HEK293 (cell line): ENCODE results near the gene DGKB.

Experiments
- CTCF ChIP-seq: fragments of 450-650 bp; formaldehyde crosslinking; IDR thresholded peaks from 2 replicates; pipeline ENCODE4 v1.5.1; 2016; ENCODE audit warnings: missing biosample characterization, missing genetic modification characterization
- KLF7 ChIP-seq: fragments of 450-650 bp; formaldehyde crosslinking; IDR thresholded peaks from 2 replicates; pipeline ENCODE4 v1.5.1; 2016; ENCODE audit warnings: missing biosample characterization, missing genetic modification characterization, borderline replicate concordance
- KLF9 ChIP-seq: fragments of 450-650 bp; formaldehyde crosslinking; IDR thresholded peaks from 2 replicates; pipeline ENCODE4 v1.5.1; 2016; ENCODE audit warnings: missing biosample characterization, missing genetic modification characterization, low read depth
- MYNN ChIP-seq: fragments of 450-650 bp; formaldehyde crosslinking; IDR thresholded peaks from 2 replicates; pipeline ENCODE4 v1.5.1; 2016; ENCODE audit warnings: missing biosample characterization, missing genetic modification characterization, borderline replicate concordance
- PBX3 ChIP-seq: sonication (generic); formaldehyde crosslinking; IDR thresholded peaks from 2 replicates; pipeline ENCODE4 v1.8.1; 2022; ENCODE audit warnings: mild to moderate bottlenecking, moderate library complexity, missing genetic modification reagents
- SCRT1 ChIP-seq: fragments of 450-650 bp; formaldehyde crosslinking; IDR thresholded peaks from 2 replicates; pipeline ENCODE4 v1.5.1; 2016; ENCODE audit warnings: missing biosample characterization, missing genetic modification characterization, borderline replicate concordance
- YY1 ChIP-seq: fragments of 450-650 bp; formaldehyde crosslinking; IDR thresholded peaks from 2 replicates; pipeline ENCODE4 v1.5.1; 2018; ENCODE audit warnings: missing biosample characterization, missing genetic modification characterization
- ZBTB1 ChIP-seq: fragments of 450-650 bp; formaldehyde crosslinking; IDR thresholded peaks from 2 replicates; pipeline ENCODE4 v1.5.1; 2016; ENCODE audit warnings: missing biosample characterization, missing genetic modification characterization
- ZNF239 ChIP-seq: fragments of 450-650 bp; formaldehyde crosslinking; IDR thresholded peaks from 2 replicates; pipeline ENCODE4 v1.5.1; 2016; ENCODE audit warnings: missing biosample characterization, missing genetic modification characterization
- ZNF274 ChIP-seq, 2 experiments: fragments of 200-500 bp in 1 of 2; fragments of 450-650 bp in 1 of 2; sonication (Bioruptor generic) in 1 of 2; formaldehyde crosslinking in 1 of 2; IDR thresholded peaks; 2 replicates each; pipeline versions ENCODE4 v1.5.1 to v1.6.1; 2014 to 2016; ENCODE audit warnings: borderline replicate concordance in 1 of 2, inconsistent platforms in 1 of 2, low read length in 1 of 2, missing biosample characterization in 1 of 2, missing genetic modification characterization in 1 of 2
- ZNF580 ChIP-seq: fragments of 450-650 bp; formaldehyde crosslinking; IDR thresholded peaks from 2 replicates; pipeline ENCODE4 v1.5.1; 2016; ENCODE audit warnings: missing biosample characterization, missing genetic modification characterization
- ZNF692 ChIP-seq: fragments of 450-650 bp; formaldehyde crosslinking; IDR thresholded peaks from 2 replicates; pipeline ENCODE4 v1.5.1; 2016; ENCODE audit warnings: missing biosample characterization, missing genetic modification characterization
- ZNF777 ChIP-seq: fragments of 450-650 bp; formaldehyde crosslinking; IDR thresholded peaks from 2 replicates; pipeline ENCODE4 v1.5.1; 2017; ENCODE audit warnings: missing biosample characterization, missing genetic modification characterization, borderline replicate concordance

- TF ChIP-seq CTCF (tag by site-specific recombination): no peak
- no peak for TF ChIP-seq ZNF580 (tag by site-specific recombination)
- no peak for TF ChIP-seq PBX3 (CRISPR knock-in tag)
- no peak for TF ChIP-seq SCRT1 (tag by site-specific recombination)
- no peak for TF ChIP-seq ZNF239 (tag by site-specific recombination)
- TF ChIP-seq ZNF777 (tag by site-specific recombination): no peak
- TF ChIP-seq ZNF274 (IDR thresholded peaks at IDR 0.05; ENCODE audit: low read length): no peak
- no peak for TF ChIP-seq ZNF274 (tag by site-specific recombination; IDR thresholded peaks at IDR 0.05; ENCODE audit: borderline replicate concordance)
- TF ChIP-seq ZBTB1: no peak
- no peak for TF ChIP-seq MYNN
- no peak for TF ChIP-seq KLF7
- TF ChIP-seq KLF9 (tag by site-specific recombination): no peak
- no peak for TF ChIP-seq ZNF692 (tag by site-specific recombination)
- TF ChIP-seq YY1 (tag by site-specific recombination): no peak
These were observed 481.8 kb downstream of the DGKB start for GRCh38 chr7:14420768-14421167.
